ENCODE data around the gene HOMER3.
A peak's percentile ranks its signal among the peaks of the same experiment; 100 is the strongest.
"Not testable (repeated sequence)": the region's sequence is repeated elsewhere in the genome, so short reads cannot be mapped to it uniquely, and the experiment has no call there.

The HOMER3 gene

DNA sequence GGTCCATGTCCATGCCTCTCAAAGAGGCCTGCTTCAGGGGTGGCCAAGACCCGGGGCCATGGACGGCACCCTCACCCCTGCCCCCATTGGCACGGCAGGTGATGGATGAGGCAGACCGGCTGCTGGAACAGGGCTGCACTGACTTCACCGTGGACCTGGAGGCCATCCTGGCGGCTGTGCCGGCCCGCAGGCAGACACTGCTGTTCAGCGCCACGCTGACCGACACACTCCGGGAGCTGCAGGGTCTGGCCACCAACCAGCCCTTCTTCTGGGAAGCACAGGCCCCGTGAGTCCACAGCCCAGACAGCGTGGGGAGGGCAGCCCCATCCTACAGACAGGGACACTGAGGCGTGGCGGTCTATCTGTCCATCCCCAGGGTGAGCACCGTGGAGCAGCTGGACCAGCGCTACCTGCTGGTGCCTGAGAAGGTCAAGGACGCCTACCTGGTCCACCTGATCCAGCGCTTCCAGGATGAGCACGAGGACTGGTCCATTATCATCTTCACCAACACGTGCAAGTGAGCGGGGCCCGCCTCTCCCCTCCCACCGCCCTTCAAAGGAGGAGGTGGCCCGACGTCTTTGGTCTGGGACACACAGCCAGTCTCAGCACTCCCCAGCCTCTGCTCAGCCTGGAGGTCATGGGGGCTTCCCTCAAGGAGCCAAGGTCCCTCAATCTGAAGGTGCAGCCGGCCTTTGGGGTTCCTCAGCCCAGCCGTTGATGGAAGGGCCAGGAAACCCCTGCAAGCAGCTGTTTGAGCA lies 18.6 kb downstream of the HOMER3 start:
- DNase-seq (ENCODE audit: low read depth): no peak

DNA sequence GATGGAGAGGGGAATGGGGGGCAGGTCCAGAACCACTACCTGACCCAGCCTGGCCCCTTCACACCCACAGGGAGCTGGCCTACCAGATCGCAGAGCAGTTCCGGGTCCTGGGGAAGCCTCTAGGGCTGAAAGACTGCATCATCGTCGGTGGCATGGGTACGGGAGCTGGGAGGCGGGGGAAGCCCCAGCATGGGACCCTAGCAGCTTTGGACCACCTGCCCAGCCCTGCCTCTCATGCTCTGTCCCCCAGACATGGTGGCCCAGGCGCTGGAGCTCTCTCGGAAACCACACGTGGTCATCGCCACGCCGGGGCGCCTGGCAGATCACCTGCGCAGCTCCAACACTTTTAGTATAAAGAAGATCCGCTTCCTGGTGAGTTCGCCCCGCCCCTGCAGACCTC lies 19.4 kb downstream of the HOMER3 start:
- no peak for DNase-seq (ENCODE audit: low read depth)

GRCh38 chr19:18920400-18920799 lies 20.6 kb downstream of the HOMER3 start:
- no peak for DNase-seq (ENCODE audit: low read depth)

GRCh38 chr19:18919900-18920214 lies 21.2 kb downstream of the HOMER3 start:
- DNase-seq (ENCODE audit: low read depth): no peak

DNA sequence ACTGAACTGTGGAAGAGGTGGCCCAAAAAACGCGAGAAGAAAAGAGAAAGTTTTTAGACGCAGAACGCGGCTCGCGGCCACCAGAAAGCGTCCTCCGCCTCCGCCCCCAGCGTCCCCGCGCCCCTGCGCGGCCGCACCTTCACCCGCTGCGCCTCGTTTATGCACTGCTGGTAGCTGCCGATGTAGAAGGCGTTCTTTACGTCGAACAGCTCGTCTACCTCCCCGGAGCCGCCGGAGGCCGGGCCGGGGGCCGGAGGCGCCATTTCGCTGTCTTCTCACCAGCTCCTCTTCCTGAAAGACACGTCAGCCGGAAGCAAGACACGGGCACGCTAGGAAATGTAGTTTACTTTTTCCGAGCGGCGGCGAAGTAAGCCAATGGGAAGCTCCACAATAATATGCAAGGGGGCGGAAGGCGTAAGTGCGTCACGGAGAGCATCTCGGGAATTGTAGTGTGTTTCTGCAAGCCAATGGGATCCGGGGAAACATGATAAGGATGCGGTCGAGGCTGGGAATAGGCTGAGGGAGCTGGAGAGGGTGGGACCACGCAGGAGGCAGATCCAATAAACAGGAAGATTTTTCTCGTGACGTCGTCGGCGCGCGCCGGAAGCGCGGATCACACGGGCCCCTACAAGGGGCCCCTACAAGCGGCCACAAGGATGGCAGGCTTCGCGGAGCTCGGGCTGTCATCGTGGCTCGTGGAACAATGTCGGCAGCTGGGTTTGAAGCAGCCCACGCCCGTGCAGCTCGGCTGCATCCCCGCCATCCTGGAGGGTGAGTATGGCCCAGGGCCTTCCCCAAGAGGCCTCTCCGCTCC lies 21.7 kb downstream of the HOMER3 start, which contains the start of the genes COPE and DDX49:
Gene COPE (minus strand): TSS at position 302 of the 814 bp plus-strand sequence. CDS start 39 bp downstream, at position 263.
Gene DDX49 (plus strand): TSS at position 630 of the 814 bp plus-strand sequence. CDS start 27 bp downstream, at position 657.
- peak; percentile 96 for DNase-seq (ENCODE audit: low read depth)

DNA sequence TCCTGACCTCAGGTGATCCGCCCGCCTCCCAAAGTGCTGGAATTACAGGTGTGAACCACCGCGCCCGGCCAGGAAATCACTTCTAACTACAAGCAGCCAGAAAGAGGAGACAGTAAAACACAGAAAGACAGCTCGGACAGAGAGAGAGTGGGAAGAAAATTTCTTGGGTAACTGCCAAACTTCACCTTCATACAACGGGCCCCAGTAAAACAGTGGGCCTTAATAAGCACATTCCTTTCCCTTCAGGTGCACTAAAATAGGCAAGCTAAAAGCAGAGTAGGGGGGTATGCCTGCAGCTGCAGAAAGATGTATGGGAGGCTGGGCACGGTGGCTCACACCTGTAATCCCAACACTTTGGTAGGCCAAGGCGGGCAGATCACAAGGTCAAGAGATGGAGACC lies 23.4 kb downstream of the HOMER3 start:
- not testable (repeated sequence) for DNase-seq (ENCODE audit: low read depth)

DNA sequence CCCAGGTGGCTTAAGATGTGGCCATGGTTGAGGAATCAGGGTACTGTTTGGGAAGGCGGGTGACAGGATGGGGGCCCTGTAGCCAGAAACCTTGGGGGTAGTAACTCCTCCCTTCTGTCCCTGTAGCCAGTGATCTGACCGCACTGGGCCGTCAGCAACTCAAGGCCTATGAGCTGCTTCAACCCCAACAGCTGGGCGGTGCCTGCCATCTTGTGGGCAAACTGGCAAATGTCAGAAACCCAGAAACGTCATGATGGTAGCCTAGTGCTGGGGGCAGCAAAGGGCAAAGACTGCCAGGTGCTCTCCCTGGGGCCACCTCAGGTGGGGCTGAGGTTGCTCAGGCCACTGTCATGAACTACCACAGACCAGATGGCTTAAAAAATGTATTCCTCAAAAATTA lies 25.4 kb downstream of the HOMER3 start:
- no peak for DNase-seq (ENCODE audit: low read depth)

- DNase-seq (ENCODE audit: low read depth): no peak
These were observed 27.6 kb downstream of the HOMER3 start for GRCh38 chr19:18913466-18913865.

GRCh38 chr19:18912933-18913332 lies 28.1 kb downstream of the HOMER3 start:
- DNase-seq (ENCODE audit: low read depth): no peak

- no peak for DNase-seq (ENCODE audit: low read depth)
These were observed 30.1 kb downstream of the HOMER3 start for GRCh38 chr19:18910801-18911436.

DNA sequence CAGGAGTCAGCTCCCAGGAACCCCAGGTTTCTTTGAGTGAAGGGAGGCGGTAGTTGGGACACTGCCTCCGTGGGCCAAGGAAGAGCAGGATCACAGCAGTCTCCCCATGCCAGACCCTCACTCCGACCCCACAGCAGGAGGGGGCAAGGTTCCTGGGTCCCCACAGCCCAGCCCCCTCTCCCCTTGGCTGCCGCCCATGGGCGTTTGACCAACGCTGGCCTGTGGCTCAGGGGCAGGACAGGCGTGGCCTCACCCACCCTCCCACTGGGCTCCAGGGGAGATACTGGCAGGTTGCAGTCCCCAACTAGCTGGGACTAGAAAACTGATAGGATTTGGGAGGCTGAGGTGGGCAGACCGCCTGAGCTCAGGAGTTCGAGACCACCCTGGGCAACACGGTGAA lies 31.0 kb downstream of the HOMER3 start:
- no peak for DNase-seq (ENCODE audit: low read depth)

GRCh38 chr19:18908917-18909619 lies 31.9 kb downstream of the HOMER3 start:
- DNase-seq (ENCODE audit: low read depth): no peak

GRCh38 chr19:18906605-18907519 lies 34.2 kb downstream of the HOMER3 start:
- DNase-seq (ENCODE audit: low read depth): no peak

- DNase-seq (ENCODE audit: low read depth): no peak
These were observed 35.3 kb downstream of the HOMER3 start for GRCh38 chr19:18905513-18906236.

GRCh38 chr19:18905058-18905456 lies 36.0 kb downstream of the HOMER3 start:
- DNase-seq (ENCODE audit: low read depth): no peak

DNA sequence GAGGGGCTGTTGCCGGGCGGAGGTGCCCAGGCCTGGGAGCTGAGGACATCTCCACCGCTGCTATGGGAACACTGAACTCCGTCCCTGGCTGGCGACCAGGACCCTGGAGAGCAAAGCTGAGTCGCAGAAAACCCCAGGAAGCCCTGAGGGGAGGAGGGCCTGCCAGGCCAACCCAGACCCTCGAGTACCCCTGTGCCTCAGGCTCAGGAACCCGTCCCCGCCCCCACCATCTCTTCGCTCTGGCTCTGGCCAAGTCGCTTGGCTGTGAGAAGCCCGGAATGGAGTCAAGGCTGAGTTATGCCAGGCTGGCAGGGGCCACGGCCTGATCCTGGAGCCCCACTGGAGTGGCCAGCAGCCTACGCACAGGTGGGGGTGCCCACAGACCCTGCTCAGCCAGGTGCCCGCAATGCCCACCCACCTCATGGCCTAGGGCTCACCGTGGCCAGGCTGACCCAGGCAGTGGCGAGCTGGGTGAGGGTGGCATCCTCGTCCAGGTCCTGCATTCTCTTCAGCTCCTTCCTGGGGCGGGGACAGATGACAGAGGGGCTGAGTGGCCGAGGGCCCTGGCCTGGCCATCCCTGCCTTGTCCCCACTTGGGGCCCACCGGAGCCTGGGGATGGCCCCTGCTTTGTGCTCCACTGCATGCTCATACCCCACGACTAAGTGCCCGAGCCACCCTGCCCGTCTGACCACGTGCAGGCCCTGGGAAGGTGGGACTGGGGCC lies 36.5 kb downstream of the HOMER3 start:
- no peak for DNase-seq (ENCODE audit: low read depth)

DNA sequence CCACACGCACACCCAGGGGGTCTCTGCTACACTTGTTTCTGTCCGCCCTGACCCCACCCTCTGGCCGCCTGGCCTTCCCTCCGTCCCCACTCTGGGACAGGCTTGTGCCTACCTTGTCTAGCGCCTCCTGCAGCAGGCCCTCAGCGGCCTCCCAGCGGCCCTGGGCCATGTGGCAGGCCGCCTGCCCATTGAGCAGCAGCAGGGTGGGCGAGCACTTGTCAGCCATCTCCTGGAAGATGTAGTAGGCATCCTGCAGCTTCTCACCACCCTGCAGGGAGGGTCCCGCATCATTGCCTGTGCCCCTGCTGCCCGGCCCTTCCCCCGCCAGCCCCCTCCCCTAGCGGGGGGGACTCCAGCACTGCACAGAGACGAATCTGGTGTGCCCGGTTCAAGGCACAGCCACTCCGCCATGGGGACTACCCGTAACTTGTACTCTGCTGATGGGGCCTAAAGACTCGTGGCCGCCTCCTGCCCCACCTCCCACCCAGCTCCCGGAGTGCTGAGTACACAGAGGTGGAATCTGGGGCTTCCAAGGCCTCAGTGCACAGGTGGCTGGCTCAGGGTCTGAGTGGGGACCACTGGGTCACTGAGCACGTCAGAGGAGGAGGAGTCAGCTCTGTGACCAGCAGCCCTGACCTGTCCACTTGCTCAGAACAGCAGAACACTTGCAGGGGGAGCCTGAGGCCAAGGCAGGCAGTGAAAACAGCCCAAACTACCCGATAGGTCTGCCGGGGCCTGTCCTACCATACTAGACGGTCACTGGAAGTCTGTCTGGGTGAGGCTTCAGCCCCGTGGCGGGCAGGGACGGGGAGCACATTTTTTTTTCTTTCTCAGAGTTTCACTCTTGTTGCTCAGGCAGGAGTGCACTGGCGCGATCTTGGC lies 37.6 kb downstream of the HOMER3 start:
- no peak for DNase-seq (ENCODE audit: low read depth)

DNA sequence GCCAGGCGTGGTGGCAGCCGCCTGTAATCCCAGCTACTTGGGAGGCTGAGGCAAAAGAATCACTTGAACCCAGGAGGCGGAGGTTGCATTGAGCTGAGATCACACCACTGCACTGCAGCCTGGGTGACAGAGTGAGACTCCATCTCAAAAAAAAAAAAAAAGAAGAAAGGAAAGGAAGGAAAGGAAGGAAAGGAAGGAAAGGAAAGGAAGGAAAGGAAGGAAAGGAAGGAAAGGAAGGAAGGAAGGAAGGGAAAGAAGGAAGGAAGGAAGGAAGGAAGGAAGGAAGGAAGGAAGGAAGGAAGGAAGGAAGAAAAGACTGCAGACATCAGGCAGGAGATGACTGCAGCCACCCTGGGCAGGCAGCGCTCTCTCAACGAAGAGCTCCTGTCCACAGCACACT lies 38.5 kb downstream of the HOMER3 start:
- not testable (repeated sequence) for DNase-seq (ENCODE audit: low read depth)

- DNase-seq (ENCODE audit: low read depth): no peak
These were observed 39.5 kb downstream of the HOMER3 start for GRCh38 chr19:18901491-18901890.

Measured in stimulated activated CD8-positive, alpha-beta memory T cell treated with anti-CD3 and anti-CD28 coated beads, Interleukin-15, amount 100 ng/mL, for 24 hours (primary cell).